Kidney epithelial cell (primary cell): ENCODE results near the gene GNAI2. TPM values are rescaled to one million over a fixed set of nuclear protein-coding genes. Genes with fewer than 3 reads are reported as not detected.

Experiments
- DNase-seq: peaks from one replicate; pipeline ENCODE4 v3.0.0-alpha.2; 2010; ENCODE audit warnings: low read depth
- H3K27me3 ChIP-seq: 2 replicates; pipeline ENCODE4 v1.6.0; 2011; ENCODE audit warnings: low read length; ENCODE audit not compliant: control insufficient read depth, insufficient read depth
- H3K36me3 ChIP-seq: 2 replicates; pipeline ENCODE4 v1.5.1; 2011; ENCODE audit warnings: low read length; ENCODE audit not compliant: control insufficient read depth, insufficient read depth
- H3K4me3 ChIP-seq: 2 replicates; pipeline ENCODE4 v1.5.1; 2011; ENCODE audit warnings: low read depth, mild to moderate bottlenecking, control low read depth, low read length
- total RNA-seq: library from RNA; depleted of rRNA; stranded (reverse); fragments of >200 nt; gene quantifications from 2 replicates; pipeline ENCODE4 v1.2.3, GENCODE V29; 2015
- TF ChIP-seq, protein P1 (sequence below): IDR thresholded peaks from 2 replicates; pipeline ENCODE4 v1.5.1; 2011; ENCODE audit warnings: mild to moderate bottlenecking, moderate library complexity, low read length, control low read depth, inconsistent platforms; ENCODE audit not compliant: insufficient read depth, poor library complexity, severe bottlenecking

Gene GNAI2
- total RNA-seq, 1 donor from 2014 or later: 208 TPM

DNA sequence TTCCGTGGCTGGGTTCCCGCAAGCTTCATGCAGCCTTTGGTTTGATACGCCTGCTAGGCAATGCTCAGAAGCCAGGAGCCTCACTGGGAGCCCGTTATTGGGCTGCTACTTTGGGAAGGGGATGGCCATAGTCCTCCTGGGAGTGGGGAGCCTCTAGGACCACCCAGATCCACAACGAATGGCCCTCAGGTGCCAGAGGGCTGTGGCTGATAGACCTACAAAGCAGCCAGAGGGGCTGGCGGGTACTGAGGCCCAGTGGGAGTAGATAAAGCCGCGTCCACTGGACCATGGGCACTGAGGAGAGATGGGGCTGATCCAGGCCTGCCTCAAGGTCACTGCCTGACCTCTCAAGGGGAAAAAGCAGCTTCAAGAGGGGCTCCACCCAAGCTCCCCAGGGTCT, 43.9 kb upstream of the GNAI2 start:
- no peak for DNase-seq
- Histone ChIP-seq H3K36me3 (no peaks in the 10 kb centered on the region), H3K4me3 (no peak overlapping the region), H3K27me3 (peaks cover 36% of the 10 kb centered on the region)
- TF ChIP-seq, protein P1, sequence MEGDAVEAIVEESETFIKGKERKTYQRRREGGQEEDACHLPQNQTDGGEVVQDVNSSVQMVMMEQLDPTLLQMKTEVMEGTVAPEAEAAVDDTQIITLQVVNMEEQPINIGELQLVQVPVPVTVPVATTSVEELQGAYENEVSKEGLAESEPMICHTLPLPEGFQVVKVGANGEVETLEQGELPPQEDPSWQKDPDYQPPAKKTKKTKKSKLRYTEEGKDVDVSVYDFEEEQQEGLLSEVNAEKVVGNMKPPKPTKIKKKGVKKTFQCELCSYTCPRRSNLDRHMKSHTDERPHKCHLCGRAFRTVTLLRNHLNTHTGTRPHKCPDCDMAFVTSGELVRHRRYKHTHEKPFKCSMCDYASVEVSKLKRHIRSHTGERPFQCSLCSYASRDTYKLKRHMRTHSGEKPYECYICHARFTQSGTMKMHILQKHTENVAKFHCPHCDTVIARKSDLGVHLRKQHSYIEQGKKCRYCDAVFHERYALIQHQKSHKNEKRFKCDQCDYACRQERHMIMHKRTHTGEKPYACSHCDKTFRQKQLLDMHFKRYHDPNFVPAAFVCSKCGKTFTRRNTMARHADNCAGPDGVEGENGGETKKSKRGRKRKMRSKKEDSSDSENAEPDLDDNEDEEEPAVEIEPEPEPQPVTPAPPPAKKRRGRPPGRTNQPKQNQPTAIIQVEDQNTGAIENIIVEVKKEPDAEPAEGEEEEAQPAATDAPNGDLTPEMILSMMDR: no peak

DNA sequence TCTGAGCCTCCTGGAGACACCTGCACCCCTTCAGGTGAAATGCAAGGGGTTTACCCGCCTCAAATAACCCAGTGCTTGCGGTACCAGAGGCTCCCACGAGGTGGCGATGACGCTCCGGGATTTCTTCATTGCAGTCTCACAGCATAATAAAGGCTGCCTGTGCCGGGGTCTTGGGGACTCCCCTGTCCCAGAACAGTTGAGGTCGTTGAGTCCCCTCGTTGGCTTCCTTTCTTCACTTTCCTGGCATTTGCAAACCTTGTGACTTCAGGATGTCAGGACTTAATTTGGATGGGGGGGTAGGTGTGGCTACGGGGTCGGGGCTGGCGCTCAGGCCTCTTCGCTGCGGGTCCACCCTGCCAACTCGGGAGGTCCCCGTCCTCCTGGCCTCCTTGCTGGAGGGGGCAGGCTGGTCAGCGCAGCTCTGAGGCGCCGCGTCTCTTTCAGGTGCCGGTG, 43.3 kb upstream of the GNAI2 start:
- H3K27me3 ChIP-seq: peaks cover 36% of the 10 kb centered on the region
- TF ChIP-seq, protein P1: peak; percentile 87
- no peak for DNase-seq
- H3K36me3 ChIP-seq: no peaks in the 10 kb centered on the region
- H3K4me3 ChIP-seq: no peak overlapping the region

DNA sequence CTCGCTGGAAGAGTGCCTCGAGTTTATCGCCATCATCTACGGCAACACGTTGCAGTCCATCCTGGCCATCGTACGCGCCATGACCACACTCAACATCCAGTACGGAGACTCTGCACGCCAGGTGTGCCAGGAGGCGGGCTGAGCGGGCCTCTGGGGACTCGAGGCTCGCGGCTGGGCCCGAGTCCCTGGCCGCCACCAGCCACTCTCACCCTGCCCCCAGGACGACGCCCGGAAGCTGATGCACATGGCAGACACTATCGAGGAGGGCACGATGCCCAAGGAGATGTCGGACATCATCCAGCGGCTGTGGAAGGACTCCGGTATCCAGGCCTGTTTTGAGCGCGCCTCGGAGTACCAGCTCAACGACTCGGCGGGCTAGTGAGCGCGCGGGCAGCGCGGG, 42.7 kb upstream of the GNAI2 start:
- DNase-seq: no peak

DNA sequence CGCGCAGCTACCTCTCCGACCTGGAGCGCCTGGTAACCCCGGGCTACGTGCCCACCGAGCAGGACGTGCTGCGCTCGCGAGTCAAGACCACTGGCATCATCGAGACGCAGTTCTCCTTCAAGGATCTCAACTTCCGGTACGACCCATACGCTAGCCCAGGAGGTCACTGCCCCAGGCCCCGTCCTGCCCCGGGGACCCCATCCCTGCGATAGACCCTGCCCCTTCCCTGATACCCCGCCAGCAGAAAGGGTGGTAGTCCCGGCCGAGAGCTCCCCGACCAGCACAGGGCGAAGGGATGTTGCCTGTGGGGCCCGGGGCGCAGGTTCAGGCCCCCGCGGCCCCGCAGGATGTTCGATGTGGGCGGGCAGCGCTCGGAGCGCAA, 42.3 kb upstream of the GNAI2 start:
- no peak for DNase-seq
- H3K4me3 ChIP-seq: no peak overlapping the region
- peaks cover 36% of the 10 kb centered on the region for H3K27me3 ChIP-seq
- no peaks in the 10 kb centered on the region for H3K36me3 ChIP-seq
- TF ChIP-seq, protein P1: no peak

More for the DNA sequence above, 42.7 kb upstream of the GNAI2 start:
- no peaks in the 10 kb centered on the region for H3K36me3 ChIP-seq
- TF ChIP-seq, protein P1: no peak
- no peak overlapping the region for H3K4me3 ChIP-seq
- peaks cover 36% of the 10 kb centered on the region for H3K27me3 ChIP-seq

DNA sequence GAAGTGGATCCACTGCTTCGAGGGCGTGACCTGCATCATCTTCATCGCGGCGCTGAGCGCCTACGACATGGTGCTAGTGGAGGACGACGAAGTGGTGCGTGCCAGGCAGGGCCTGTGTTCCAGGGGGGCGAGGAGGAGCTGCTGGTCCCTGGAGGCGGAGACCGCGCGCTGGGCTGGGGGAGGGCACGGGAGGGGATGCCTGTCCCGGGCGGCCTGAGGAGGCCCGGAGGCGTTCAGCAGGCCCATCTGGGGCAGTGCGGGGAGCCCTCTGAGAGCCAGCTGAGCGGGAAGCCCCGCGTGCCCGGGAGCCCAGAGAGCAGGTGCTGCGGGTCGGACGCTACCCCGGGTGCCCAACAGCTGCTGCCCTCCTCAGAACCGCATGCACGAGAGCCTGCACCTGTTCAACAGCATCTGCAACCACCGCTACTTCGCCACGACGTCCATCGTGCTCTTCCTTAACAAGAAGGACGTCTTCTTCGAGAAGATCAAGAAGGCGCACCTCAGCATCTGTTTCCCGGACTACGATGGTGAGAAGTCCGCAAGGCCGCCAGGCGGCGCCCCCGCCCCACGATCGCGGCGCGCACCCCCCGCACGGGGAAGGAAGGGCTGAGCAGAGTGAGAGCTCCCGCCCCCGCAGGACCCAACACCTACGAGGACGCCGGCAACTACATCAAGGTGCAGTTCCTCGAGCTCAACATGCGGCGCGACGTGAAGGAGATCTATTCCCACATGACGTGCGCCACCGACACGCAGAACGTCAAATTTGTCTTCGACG, 41.7 kb upstream of the GNAI2 start:
- TF ChIP-seq, protein P1: peak; percentile 83
- Histone ChIP-seq H3K27me3 (peaks cover 36% of the 10 kb centered on the region), H3K4me3 (no peak overlapping the region), H3K36me3 (no peaks in the 10 kb centered on the region)
- no peak for DNase-seq
